ENCODE data around the gene ZNF674. TPM values are rescaled to one million over a fixed set of nuclear protein-coding genes. Genes with fewer than 3 reads are reported as not detected.
A peak's percentile ranks its signal among the peaks of the same experiment; 100 is the strongest.
"Not testable (repeated sequence)": the region's sequence is repeated elsewhere in the genome, so short reads cannot be mapped to it uniquely, and the experiment has no call there.

The ZNF674 gene
- total RNA-seq, 1 experiment from 2014 or later = 2.0 TPM

DNA sequence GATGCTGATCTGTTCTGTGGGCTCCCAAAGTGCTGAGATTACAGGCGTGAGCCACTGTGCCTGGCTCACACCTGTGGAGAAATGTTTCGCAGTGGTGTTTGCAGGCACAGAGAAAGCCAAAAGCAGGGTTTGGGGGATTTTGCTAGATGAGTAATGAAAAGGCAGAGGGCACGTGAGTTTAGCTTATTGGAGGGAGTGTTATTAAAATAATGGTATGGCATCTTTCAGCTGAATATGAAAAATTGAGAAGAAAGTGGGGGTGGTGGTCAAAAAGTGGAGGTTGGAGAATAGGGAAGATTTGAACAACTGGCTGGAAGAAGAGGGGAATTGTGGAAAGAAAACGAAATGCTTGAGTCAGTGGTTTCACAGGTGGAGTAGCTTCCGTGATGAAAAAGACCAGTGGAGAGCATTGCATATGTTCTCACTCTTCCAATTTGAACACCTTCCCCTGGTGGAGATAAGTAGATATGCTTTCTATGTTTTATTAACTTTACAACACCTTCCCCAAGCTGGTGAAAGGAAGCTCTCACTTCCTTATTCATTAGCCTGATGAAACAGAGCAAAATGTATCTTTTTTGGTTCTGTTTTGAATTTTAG is 27.2 kb upstream of the ZNF674 start:
- in situ Hi-C loops (cut with HindIII; ENCODE audit: low sequenced_read_pairs) = no loop called here
- DNase-seq (ENCODE audit: low spot score) = no peak

DNA sequence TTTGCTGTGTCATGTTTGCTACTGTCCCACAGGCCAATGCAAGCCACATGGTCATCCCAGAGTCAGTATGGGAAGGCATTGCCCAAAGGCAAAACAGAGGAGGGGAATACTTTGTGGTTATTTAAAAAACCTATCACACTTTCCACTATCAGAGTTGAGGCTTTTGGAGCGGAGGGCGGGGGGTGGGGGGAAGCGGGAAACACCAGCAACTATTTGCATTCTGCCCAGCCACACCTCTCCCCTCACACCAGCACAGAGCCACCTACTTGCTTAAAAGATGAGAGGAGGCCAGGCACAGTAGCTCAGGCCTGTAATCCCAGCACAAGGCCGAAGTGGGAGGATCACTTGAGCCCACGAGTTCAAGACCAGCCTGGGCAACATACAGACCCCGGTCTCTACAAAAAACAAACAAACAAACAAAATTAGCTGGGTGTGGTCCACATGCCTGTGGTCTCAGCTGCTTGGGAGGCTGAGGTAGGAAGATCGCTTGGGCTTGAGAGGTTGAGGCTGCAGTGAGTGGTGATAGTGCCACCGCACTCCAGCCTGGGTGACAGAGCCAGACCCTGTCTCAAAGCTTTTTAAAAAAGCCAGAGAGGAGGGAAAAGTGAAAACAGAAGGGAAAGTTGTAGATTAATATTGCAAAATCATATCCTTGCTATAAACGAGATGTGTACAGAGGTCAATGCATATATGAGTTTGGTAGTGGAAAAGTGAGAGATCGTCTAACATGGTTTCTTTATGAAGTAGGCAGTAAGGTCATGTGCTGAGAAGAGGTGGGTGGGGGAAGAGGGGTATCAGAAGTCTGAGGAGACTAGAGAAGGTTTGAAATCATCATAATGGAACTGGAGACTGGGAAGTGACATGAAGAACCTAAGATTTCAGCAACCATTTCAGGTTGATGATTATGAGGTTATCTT is 26.5 kb upstream of the ZNF674 start:
- in situ Hi-C loops (cut with HindIII; ENCODE audit: low sequenced_read_pairs) = no loop called here
- DNase-seq (ENCODE audit: low spot score) = no peak

DNA sequence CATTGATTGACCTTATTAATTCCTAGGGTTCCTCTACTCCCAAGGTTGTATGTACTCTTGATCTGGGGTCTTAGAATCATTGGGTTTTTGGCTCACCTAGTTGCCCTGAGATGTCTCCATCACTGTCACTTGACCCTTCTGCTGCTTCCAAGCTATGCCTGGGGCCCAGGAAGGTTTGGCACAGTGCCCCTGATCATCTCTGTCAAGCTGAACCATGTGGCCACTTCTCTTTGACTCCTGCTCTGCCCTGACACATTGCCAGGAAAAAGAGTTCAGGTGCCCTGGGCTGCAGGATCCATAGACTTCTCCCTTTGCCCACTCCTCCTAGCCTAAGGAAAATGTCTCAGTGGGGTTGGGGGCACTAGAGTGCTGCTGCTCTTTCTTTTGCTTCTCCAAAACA is 24.4 kb upstream of the ZNF674 start:
- in situ Hi-C loops (cut with HindIII; ENCODE audit: low sequenced_read_pairs) = no loop called here
- no peak for DNase-seq (ENCODE audit: low spot score)

DNA sequence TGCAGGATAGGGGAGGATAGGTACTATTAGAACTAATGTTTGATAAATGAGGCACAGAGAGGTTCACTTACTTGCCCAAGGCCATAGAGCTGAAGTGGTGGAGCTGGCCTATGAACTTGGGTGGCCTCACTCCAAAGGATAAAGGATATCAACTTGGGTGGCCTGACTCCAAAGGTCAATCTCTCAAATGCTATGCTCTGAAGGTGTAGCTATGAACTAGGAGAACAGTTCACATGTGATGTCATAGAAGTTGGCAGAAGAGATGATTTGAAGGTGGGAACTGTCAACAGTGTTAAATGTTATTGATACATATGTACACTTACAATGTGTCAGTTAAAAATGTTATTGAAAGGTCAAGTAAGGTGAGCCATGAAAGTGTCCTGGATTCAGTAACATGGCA is 22.2 kb upstream of the ZNF674 start:
- DNase-seq (ENCODE audit: low spot score) = no peak
- in situ Hi-C loops (cut with HindIII; ENCODE audit: low sequenced_read_pairs) = no loop called here

DNA sequence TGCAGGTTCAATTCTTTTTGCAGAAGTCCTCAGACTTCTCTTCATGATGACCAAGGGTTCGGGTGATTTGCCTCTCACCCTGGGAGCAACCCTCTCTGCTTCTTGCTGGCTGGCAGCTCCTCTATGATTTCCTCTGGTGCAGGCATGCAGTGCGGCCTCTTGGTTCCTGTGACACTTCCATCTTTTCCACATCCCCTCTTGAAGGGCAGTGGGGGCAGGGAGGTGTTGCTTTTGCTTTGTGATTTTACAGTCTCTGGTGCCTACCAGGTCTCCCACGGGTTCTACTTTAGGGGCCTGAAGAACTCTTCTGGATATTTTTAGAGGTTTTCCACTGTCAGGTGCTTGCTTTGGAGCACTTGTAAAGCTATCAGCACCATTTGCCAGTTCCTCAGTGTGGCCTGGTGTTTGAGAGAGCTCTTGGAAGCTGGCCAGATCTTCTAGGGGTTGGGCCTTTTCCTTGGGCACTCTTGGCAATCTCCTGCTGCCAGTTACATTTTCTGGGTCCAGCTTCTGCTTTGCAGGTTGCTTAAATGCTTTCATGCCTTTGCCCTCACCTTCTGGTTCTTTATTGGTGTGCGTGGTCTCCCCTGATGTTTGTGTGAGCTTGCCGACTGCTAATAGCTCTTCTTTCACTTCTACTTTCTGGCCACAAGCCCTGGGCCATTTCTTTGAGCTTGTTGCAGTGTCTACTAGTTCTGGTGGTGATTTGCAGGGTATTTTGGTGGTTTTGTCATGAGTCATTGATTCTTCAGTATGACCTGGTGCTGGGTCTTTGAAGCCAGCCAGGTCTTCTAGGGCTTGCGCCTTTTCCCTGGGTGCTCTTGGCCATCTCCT is 16.8 kb upstream of the ZNF674 start:
- in situ Hi-C loops (cut with HindIII; ENCODE audit: low sequenced_read_pairs) = no loop called here

DNA sequence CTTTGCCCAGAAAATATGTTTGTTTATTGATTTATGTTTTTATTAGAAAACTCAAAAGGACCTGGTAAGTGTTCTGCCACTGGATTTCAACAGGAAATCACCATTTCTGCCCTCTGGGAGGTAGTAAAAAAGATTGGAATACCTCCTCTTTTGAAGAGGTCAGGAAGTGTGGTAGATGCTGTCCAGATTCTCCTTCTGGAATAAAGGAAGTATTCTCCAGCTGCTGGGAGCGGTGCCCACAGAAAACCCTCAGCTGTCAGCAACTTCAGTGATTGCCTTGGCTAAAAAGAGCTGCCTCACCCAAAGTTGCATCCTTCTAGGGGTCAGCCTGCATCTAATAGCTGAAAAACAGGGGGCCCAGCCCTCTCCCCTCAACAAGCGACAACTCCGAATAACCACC is 13.8 kb upstream of the ZNF674 start:
- in situ Hi-C loops (cut with HindIII; ENCODE audit: low sequenced_read_pairs) = no loop called here
- no peak for DNase-seq (ENCODE audit: low spot score)

More for the DNA sequence above, 16.8 kb upstream of the ZNF674 start:
- peak; percentile 40 for DNase-seq (ENCODE audit: low spot score)

DNA sequence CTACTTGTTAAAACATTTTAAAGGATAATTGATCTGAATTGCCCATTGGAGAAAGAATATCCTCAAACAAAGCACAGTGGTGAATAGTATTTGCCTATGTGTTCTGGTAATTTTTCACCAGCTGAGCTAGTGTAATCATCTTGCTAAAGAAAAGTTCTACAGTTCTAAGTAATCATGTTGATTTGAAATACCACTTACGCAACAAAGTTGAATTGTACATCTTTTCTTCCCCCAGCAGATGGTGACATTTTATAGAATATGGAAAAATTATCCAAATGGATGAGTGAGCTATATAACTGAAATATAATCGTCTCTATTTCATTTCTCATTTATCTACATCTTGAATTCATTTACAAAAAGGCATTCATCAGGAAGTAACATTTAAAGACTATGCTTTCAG is 9.7 kb upstream of the ZNF674 start:
- in situ Hi-C loops (cut with HindIII; ENCODE audit: low sequenced_read_pairs) = no loop called here
- no peak for DNase-seq (ENCODE audit: low spot score)

DNA sequence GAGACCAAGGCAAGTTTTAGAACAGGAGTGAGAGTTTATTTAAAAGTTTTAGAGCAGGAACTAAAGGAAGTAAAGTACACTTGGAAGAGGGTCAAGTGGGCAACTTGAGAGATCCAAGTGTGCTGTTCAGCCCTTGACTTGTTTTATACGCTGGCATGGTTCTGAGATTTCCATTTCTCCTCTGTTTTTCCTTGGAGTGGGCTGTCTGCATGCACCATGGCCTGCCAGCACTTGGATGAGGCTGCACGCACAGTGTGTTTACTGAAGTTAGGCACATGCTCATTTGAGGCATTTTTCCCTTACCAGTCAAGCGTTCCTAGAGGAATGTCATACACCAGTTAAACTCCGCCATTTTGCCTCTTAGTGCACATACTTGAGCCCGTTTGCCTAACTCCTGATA is 8.7 kb upstream of the ZNF674 start:
- in situ Hi-C loops (cut with HindIII; ENCODE audit: low sequenced_read_pairs) = no loop called here
- no peak for DNase-seq (ENCODE audit: low spot score)

DNA sequence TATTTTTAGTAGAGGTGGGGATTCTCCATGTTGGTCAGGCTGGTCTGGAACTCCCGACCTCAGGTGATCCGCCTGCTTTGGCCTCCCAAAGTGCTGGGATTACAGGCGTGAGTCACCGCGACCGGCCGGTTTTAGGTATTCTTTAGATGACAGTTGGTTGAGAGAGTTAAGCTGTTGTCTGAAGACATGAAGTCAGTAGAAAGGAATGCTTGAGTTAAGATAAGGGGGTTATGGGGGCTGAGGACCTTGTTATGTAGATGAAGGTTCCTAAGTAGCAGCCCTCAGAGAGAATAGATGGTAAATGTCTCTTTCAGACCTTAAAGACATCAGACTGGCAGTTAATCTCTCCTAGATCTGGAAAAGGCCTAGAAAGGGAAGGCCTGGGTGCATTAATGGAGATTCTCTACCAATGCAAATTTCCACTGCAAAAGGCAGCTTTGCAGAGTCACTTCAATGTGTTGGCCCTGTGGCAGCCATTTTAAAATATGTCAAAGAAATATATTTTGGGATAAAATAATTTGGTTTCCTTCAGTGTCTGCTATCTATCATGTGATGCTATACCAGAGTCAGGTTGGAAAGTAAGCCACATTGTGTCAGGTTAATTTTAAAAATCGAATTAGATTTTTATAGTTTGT is 6.4 kb upstream of the ZNF674 start:
- no peak for DNase-seq (ENCODE audit: low spot score)
- in situ Hi-C loops (cut with HindIII; ENCODE audit: low sequenced_read_pairs) = no loop called here

DNA sequence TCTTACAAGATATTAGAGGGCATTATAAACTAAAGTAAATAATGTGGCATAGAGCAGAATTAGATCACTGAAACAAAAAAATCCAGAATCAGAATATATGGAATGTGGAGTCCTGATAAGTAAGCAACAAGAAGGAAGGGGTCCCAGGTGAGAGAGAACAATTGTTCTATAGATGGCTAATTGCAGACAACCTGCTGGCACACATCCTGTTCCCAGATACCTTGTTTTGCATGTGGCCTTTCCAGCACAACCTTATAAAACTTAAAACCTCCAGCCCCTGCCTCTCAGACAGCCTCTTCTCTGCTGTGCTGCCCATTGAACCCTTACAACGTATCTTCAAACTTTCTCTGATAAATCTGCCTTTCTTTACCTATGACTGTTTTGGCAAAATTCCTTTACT is 4.7 kb upstream of the ZNF674 start:
- no peak for DNase-seq (ENCODE audit: low spot score)
- in situ Hi-C loops (cut with HindIII; ENCODE audit: low sequenced_read_pairs) = no loop called here

DNA sequence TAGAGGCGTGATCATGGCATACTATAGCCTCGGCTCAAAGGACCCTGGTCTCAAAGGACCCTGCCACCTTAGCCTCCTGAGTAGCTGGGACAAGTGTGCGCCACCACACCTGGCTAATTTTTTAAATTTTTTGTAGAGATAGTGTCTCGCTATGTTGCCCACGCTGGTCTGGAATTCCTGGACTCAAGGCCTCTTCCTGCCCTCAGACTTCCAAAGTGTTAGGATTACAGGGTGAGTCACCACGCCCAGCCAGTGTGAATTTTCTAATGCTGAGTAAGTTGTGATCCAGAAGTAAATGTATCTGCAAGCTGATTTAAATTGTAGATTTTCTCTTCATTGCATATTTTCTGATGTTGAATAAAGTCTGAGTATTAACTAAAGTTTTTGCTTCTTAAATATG is 2.6 kb upstream of the ZNF674 start:
- no peak for DNase-seq (ENCODE audit: low spot score)
- in situ Hi-C loops (cut with HindIII; ENCODE audit: low sequenced_read_pairs) = no loop called here

DNA sequence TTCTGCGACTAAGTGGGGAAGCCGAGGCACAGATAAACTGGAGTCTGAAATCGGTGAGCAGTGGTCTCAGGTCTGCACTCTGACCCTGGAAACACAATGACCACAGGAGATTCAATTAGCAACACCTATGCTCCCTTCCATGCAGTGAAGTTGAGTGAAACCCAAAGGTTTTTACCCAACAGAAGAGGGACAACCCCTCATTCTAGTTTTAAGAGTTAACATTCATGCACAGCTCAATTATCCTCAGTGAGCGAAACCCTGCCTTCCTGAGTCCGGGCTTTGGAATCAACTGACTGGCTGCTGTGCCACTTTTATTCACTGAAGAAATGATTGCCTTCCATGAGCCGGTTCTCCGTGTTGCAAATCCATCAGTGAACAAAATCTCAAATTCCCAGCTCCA is 694 bp downstream of the ZNF674 start:
- in situ Hi-C loops (cut with HindIII; ENCODE audit: low sequenced_read_pairs) = not testable (repeated sequence)

DNA sequence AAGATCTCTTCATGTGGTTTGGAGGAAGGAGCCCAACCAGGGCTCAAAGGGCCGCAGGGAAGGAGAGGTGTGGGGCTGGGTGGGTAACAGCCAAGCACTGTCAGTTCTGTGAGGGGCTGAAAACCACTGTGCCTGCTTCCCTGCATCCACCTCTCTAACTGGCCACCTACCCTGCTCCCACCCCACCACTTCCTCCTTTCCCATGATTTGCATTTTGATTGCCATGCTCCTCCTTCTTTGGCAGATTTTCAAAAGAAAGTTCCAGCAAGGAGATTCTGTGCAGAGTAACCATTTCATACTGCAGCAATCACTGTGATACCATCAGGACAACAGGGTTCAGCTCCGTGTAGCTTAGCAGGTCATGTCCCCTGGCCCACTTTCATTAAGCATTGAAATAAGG is 1.8 kb downstream of the ZNF674 start:
- in situ Hi-C loops (cut with HindIII; ENCODE audit: low sequenced_read_pairs) = no loop called here

More for the DNA sequence above, 694 bp downstream of the ZNF674 start:
- not testable (repeated sequence) for DNase-seq (ENCODE audit: low spot score)

DNA sequence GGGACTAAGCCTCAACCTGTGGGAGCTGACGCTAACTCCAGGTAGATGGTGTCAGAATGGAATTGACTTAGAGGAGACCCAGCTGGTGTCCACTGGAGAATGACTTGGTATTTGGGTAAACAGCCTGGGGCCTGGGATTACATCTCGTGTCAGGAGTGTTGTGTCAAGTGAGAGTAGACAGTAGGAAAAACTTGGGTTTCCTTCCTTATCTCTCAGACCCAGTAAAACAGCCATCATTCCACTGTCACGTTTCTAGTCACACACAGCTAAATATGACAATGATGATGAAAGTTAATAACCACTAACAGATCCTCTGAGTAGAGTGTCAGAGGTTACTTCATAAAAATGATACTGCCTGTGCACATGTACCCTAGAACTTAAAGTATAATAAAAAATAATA is 13.8 kb downstream of the ZNF674 start:
- in situ Hi-C loops (cut with HindIII; ENCODE audit: low sequenced_read_pairs) = no loop called here
- DNase-seq (ENCODE audit: low spot score) = no peak

More for the DNA sequence above, 1.8 kb downstream of the ZNF674 start:
- DNase-seq (ENCODE audit: low spot score) = no peak

DNA sequence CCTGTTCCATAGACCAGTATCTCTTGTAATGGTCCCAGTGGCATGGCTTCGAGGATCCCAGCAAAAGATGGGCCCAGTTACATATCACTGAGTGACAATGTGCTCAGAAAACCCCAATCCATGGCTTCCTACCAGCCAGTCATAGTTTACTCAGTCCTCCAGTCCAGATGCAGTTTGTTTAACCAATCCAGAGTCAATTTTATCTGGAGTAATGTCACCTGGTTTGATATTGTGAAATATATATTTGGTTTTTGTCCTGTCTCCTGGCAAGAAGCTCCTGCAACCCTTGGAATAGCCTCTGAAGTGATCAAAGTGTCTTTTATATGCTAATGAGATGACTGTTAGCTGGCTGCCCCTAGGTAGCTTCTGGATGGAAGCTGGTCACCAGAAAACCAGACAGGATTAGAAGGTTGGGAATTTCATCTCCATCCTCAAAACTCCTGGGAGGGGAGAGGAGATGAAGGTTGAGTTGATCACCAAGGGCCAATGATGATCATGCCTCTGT is 14.8 kb downstream of the ZNF674 start:
- DNase-seq (ENCODE audit: low spot score); in situ Hi-C loops (cut with HindIII; ENCODE audit: low sequenced_read_pairs): not testable (repeated sequence)

DNA sequence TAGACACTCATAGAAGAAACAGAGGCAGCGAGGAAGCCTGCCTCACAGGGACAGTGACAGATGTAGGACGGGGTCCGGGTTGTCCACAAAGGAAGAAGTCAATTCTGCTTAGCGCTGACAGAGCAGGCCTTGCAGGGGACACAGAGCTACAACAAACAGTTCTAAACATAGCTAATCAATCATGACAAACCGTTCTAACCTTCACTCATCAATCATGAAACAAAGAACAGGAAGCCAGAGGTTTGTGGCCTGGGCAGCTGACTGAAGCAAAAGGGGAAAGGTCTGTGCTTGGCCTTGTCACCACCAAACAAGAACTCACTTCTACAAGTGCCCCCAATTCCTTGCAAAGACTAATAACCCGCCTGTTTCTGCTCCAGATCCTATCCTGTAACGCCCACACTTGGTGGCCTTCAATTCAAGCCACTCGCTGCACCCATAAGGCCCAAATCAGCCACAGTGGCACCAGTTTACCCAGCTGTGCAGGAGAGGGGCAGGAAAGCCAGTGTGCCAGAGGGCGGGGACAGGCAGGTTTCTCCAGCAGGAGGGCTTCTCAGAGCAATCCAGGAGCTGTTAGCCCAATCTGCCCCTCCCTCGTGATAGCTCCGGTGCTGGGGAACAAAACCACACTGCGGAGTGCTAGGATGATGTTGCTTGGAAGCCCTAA is 15.3 kb downstream of the ZNF674 start:
- DNase-seq (ENCODE audit: low spot score); in situ Hi-C loops (cut with HindIII; ENCODE audit: low sequenced_read_pairs): not testable (repeated sequence)

DNA sequence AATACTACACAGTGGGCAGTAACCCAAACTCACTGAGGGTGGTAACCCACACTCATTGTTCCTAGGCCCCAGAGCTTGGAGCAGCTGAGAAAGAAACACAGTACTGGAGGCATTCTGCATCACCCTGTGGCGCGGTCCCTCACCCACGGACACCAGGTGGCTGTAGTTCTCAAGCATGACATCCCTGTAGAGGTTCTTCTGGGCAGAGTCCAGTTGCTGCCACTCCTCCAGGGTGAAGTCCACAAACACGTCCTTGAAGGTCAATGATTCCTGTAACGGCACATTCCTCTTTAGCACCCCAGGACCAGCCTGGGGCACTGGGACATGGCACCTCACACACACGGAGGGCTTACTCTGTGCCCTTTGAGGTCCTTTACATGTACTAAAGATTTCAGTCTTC is 16.6 kb downstream of the ZNF674 start:
- in situ Hi-C loops (cut with HindIII; ENCODE audit: low sequenced_read_pairs); DNase-seq (ENCODE audit: low spot score): not testable (repeated sequence)

DNA sequence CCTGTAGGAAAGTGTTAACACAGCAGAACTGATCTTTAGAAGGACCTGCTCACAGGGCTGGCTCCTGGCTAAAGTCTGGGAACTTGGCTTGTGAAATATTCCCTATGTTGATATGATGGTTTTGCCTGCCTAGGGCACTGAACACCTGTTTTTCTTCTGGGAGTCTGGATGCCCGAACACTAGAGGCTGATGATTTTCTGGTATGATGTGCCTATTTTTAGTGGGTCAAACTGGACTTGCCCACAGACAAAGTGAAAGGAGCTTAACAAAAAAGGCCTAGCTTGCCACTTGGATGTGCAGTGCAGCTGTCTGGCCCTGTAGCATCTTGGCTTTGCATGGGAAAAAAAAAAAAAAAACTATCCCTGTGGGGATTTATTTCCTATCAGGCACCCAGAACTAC is 39.1 kb downstream of the ZNF674 start:
- in situ Hi-C loops (cut with HindIII; ENCODE audit: low sequenced_read_pairs) = no loop called here
- no peak for DNase-seq (ENCODE audit: low spot score)

DNA sequence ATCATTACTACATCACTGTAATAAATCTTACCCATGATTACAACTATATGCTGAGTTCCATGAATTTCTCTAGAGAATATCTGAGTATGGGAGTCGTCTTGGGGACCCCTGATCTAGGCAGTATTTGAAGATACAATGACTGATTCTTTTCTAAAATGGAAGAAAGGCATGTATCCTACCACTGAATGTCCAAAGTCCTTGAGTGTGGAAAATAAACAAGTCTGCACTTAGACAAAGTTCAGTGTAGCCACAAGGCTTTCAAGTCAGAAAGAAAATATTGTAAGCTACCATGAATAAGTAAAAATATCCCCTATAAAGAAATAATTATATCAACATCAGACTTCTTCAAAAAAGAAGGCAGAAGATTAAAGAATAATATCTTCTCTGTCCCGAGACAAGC is 42.4 kb downstream of the ZNF674 start:
- no peak for DNase-seq (ENCODE audit: low spot score)
- in situ Hi-C loops (cut with HindIII; ENCODE audit: low sequenced_read_pairs) = no loop called here

Measured in G401 (cell line).